ENCODE results near the gene PLA2G1B.

PLA2G1B gene

GRCh38 chr12:120324841-120325417, 2.6 kb downstream of the PLA2G1B start:
- no peak for DNase-seq (ENCODE audit: low read depth in 2 of 2)

DNA sequence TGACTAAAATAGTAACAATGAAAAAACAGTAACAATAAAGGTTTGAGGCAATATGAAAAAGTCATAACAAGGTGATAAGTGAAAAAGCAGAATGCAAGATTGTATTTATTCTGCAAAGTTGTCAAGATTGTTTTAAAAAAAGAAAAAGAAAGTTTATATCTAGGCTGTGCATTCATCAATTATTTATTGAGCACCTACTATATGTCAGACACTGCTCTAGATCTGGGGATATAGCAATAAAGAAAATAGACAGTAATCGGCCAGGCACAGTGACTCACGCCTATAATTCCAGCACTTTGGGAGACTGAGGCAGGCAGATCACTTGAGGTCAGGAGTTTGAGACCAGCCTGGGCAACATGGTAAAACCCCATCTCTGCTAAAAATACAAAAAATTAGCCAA, 3.8 kb downstream of the PLA2G1B start:
- no peak for DNase-seq (ENCODE audit: low read depth in 2 of 2)

GRCh38 chr12:120321382-120322202, 6.0 kb downstream of the PLA2G1B start:
- no peak for DNase-seq (ENCODE audit: low read depth in 2 of 2)

DNA sequence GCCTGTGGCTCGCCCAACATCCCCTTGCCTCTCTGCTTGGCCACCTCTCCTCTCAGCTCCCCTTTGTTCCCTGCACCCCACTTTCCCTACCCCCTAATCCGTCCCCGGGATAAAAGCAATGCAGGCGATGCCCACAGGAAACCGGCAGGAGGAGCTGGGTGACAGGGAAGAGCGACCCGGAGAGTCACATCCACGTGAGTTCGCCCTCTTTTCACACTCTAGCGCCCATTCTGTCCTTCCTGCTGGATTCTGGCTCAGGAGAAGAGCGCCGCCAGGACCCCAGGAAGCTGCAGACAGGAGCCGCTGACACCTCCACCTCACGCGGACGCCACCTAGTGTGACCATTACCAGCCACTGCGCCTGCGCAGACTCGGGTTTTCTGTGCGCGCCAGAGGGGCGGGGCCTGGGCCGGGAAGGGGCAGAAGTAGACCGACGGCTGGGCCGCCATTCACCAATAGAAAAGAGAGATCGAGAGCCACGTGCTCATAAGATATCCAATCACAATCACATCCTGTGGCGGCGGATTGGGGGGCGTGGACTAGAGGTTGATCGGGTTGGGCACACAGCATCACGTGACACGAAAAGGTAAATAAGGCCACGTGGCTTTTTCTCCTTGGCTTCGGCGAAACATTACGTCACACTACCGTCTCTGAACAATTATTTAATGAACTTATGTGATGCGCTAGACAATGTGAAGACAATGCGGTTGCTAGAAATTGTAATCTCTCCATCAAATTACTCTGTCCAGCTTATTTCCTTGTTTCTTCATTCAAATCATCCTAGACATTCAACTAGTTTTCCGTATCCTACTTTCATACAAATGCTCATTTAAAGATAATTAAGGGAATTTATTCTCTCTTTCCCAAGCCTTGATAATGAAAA, 10.1 kb downstream of the PLA2G1B start:
- peak; percentile 100 for DNase-seq (ENCODE audit: low read depth in 2 of 2)

- DNase-seq (ENCODE audit: low read depth in 2 of 2), result no peak
These were observed 10.8 kb downstream of the PLA2G1B start for GRCh38 chr12:120316798-120317223.

DNA sequence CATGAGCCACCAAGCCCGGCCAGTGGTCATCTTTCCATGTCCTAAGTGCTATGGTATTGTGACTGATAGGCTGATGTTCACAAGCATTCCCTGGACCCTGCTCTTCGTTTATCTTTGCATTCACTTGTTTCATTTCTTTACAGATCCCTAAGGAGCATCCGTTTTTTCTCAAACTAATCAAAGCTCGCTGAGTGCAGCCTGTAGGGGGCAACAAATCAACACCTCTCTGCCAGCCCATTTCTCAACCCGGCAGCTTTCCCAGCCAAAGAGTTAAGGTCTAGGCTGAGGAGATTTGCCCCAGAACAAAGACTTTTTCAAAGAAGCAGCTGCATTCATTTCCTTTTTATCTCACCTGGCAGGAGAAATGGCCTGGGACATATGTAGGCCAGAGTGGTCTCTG, 13.4 kb downstream of the PLA2G1B start:
- no peak for DNase-seq (ENCODE audit: low read depth in 2 of 2)

DNA sequence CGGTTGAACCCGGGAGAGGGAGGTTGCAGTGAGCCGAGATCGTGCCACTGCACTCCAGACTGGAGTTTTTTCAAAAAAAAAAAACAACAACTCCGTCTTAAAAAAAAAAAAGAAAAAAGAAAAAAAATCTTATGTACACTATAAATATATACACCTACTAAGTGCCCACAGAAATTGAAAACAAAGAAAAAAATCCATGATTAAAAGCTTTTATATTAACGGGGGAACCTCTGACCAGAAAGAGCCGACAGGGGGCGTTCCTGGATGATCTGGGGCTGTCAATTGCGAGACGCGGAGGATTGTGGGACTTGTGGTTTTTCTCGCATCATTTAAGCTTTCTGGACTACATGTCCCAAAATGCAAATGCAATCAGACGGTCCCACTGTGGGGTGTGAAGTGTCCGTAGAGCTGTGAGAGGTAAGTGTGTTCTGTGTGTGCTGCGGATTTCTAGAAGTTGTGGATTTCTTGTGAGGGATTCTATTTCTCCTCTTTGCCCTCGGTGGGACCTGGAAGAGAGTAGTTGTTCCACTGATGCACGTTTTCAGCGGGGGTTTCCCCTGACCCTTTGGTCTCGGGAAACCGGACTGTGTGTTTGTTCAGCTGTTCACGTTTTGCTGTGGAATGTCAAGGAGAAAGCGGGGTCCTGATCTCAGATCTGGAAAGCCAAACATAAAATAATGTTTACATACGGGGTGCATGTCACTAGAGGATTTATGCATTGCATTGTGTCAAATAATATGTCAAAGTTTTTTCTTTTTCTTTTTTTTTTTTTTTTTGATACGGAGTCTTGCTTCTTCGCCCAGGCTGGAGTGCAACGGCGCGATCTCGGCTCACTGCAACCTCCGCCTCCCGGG, 25.4 kb downstream of the PLA2G1B start, which contains the start of gene SIRT4:
SIRT4 (plus strand) TSS at position 360 of the 854 bp plus-strand sequence. CDS start 1,241 bp downstream, outside the sequence.
- DNase-seq (ENCODE audit: low read depth in 2 of 2), result peak; percentile 73 to 84

- DNase-seq (ENCODE audit: low read depth in 2 of 2), result peak; percentile 39 to 65
These were observed 34.7 kb downstream of the PLA2G1B start, which contains the start of gene RNU4-1 for GRCh38 chr12:120292661-120293531. Gene RNU4-1, minus strand, starts transcription at chr12:120293237.

DNA sequence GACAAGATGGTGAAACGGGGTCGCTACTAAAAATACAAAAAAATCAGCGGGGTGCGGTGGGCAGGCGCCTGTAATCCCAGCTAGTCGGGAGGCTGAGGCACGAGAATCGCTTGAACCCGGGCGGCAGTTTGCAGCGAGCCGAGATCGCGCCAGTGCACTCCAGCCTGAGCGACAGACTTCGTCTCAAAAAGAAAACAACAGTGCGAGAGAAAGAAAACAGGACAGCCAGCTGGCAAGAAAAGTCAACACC, 35.2 kb downstream of the PLA2G1B start:
- peak in 1 of 2 donors; percentile 21 for DNase-seq (ENCODE audit: low read depth in 2 of 2)

DNA sequence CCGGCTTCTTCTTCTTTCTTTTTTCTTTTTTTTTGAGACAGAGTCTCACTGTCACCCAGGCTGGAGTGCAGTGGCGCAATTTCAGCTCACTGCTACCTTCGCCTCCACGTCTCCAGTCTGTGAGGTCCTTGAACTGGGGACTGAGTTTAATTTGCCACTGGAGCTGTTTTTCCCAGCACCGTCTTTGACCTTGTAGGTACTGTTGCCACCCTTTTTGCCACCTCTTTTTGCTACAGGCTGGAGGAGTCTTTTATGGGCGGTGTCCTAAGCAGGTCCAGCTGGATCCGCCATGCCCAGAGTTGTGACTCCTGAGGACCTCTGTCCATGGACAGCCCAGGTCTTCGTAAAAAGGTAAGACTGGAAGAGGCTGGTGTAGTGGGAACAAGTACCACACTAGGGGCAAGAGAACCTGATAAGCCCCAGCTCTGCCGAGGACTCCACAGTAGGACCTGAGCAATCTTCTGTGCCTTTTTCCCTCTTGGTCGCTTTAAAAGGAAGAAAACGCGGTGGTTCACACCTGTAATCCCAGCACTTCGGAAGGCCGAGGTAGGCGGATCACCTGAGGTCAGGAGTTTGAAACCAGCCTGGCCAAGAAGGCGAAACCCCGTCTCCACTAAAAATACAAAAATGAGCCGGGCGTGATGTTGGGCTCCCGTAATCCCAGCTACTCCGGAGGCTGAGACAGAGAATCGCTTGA, 36.8 kb downstream of the PLA2G1B start:
- DNase-seq (ENCODE audit: low read depth in 2 of 2), result peak in 1 of 2 donors; percentile 17

GRCh38 chr12:120287491-120287890, 40.1 kb downstream of the PLA2G1B start:
- DNase-seq (ENCODE audit: low read depth in 2 of 2), result no peak

DNA sequence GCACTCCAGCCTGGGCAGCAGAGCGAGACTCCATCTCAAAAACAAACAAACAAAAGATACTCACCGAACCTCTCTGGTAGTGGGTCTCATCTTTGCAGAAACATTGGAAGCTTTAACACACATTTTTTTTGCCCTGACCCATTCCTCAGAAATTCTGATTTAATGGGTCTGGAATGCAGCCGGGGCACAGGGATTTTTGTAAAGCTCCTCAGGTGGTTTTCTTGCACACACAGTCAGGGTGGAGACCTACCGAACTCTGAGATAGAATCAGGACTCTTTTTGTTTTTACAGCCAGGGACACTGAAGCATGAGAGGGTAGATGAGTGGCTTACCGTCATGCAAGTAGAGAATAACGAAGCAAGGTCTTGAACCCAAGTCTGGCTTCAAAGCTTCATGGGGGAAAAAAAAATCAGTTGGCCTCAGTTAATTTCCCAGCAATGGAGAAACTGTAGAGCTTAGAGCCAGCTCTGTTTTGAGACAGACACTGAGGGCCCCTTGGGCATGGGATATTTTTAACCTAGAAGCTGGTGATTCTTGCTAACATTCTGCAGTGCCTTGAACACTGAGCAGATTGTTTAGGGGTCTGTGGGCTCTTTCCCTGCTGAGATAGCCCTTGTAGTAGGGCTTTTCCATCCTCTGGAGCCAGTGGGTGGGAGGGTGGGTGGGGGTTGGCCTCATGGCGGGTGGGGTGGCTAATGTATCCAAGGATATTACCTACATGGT, 40.6 kb downstream of the PLA2G1B start:
- DNase-seq (ENCODE audit: low read depth in 2 of 2), result no peak

GRCh38 chr12:120284381-120284780, 43.2 kb downstream of the PLA2G1B start:
- DNase-seq (ENCODE audit: low read depth in 2 of 2), result no peak

DNA sequence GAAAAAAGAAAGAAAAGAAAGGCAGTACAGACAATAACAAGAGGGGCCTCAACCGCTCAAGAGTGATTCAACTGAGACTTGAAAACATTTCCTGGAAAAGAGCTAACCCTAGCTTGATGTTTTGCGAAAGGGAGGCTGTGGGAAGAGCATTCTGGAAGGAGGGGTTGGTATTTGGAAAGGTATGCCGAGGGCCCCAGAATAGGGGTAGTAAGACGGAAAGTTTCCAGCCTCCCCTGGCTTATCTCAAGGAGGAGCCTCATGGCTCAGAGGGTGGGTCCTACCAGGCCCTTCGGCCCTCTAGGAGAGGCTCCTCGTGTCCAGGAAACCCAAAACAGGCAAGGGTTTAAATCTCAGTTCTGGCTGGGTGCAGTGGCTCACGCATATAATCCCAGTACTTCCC, 44.3 kb downstream of the PLA2G1B start:
- no peak for DNase-seq (ENCODE audit: low read depth in 2 of 2)

DNA sequence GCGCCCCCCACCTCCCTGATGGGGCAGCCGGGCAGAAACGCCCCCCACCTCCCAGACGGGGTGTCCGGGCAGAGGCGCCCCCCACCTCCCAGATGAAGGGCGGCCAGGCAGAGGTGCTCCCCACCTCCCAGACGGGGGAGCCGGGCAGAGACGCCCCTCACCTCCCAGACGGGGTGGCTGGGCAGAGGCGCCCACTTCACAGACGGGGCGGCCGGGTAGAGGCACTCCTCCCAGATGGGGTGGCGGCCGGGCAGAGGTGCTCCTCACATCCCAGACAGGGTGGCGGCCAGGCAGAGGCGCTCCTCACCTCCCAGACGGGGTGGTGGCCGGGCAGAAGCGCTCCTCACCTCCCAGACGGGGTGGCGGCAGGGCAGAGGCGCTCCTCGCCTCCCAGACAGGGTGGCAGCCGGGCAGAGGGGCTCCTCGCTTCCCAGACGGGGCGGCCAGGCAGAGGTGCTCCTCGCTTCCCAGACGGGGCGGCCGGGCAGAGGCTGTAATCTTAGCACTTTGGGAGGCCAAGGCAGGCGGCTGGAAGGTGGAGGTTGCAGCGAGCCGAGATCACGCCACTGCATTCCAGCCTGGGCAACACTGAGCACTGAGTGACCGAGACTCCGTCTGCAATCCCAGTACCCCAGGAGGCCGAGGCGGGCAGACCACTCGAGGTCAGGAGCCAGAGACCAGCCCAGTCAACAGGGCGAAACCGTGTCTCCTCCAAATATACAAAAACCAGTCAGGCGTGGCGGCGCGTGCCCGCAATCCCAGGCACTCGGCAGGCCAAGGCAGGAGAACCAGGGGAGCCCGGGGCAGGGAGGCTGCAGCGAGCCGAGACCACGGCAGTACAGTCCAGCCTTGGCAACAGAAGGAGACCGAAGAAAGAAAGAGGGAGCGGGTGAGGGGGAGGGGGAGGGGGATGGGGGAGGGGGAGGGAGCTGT, 49.2 kb downstream of the PLA2G1B start:
- DNase-seq (ENCODE audit: low read depth in 2 of 2), result no peak

- DNase-seq (ENCODE audit: low read depth in 2 of 2), result no peak
These were observed 50.8 kb downstream of the PLA2G1B start for GRCh38 chr12:120276734-120277133.
